ENCODE results near the gene CFAP100. TPM values are rescaled to one million over a fixed set of nuclear protein-coding genes. Genes with fewer than 3 reads are reported as not detected.

CFAP100 gene
- total and polyA plus RNA-seq, 12 donors, result not detected

- WGBS, 2 donors, result 83 to 89% methylated on average over 7 of the region's 7 CpGs
- Histone ChIP-seq H3K4me3 (no peak overlapping the region), H3K27ac (no peak overlapping the region), H3K36me3 (peaks cover 0 to 100% (median 62%) of the 10 kb centered on the region in 9 donors), H3K4me1 (peaks cover 0 to 34% (median 9%) of the 10 kb centered on the region in 9 donors), H3K27me3 (no peaks in the 10 kb centered on the region), H3K9me3 (no peaks in the 10 kb centered on the region)
- ATAC-seq (no peak), DNase-seq (no peak)
- intact Hi-C loops (cut with DNase I), result loop anchor here in 2 of 10 donors (10.0 kb wide), 2 partner anchors 66 to 206 kb away; partner anchors contain the start of gene CFAP100 (in 1 of the 2)
- TF ChIP-seq CTCF (IDR thresholded peaks at IDR 0.05), result no peak
Measured at GRCh38 chr3:126460381-126460780, 65.7 kb downstream of the CFAP100 start.

- no peak for TF ChIP-seq CTCF (IDR thresholded peaks at IDR 0.05)
- Histone ChIP-seq H3K27me3 (no peaks in the 10 kb centered on the region), H3K36me3 (peaks cover 0 to 100% (median 68%) of the 10 kb centered on the region in 9 donors), H3K9me3 (no peaks in the 10 kb centered on the region), H3K27ac (peak overlapping the region in 4 of 10 donors; percentile 11 to 53 (median 44)), H3K4me1 (peaks cover 0 to 32% (median 13%) of the 10 kb centered on the region in 9 donors), H3K4me3 (no peak overlapping the region)
- intact Hi-C loops (cut with DNase I), result loop anchor here in 2 of 10 donors (10.0 kb wide), 2 partner anchors 67 to 207 kb away; partner anchors contain the start of gene CFAP100 (in 1 of the 2)
- DNase-seq, result no peak
- WGBS, 2 donors, result 76 to 78% methylated on average over 17 of the region's 17 CpGs
- ATAC-seq, result peak in 6 of 8 donors; percentile 48 to 73 (median 59)
Measured at GRCh38 chr3:126461450-126462070, 66.9 kb downstream of the CFAP100 start.

- intact Hi-C loops (cut with DNase I), result loop anchor here in 2 of 10 donors (10.0 kb wide), 2 partner anchors 69 to 209 kb away; partner anchors contain the start of gene CFAP100 (in 1 of the 2)
- H3K9me3 ChIP-seq, result no peaks in the 10 kb centered on the region
- DNase-seq (no peak), ATAC-seq (no peak)
- peaks cover 0 to 48% (median 23%) of the 10 kb centered on the region in 9 donors for H3K4me1 ChIP-seq
- no peak overlapping the region for H3K4me3 ChIP-seq
- TF ChIP-seq CTCF (IDR thresholded peaks at IDR 0.05), result no peak
- no peaks in the 10 kb centered on the region for H3K27me3 ChIP-seq
- H3K36me3 ChIP-seq, result peaks cover 0 to 100% (median 67%) of the 10 kb centered on the region in 9 donors
- WGBS, 2 donors, result 95 to 98% methylated on average over 2 of the region's 2 CpGs
- H3K27ac ChIP-seq, result no peak overlapping the region
Measured at GRCh38 chr3:126463521-126463920, 68.8 kb downstream of the CFAP100 start.

GRCh38 chr3:126464093-126464492 lies 69.4 kb downstream of the CFAP100 start:
- no peak for ATAC-seq
- H3K9me3 ChIP-seq, result no peaks in the 10 kb centered on the region
- no peak overlapping the region for H3K27ac ChIP-seq
- H3K27me3 ChIP-seq, result no peaks in the 10 kb centered on the region
- WGBS, 2 donors, result 86 to 91% methylated on average over 4 of the region's 4 CpGs
- intact Hi-C loops (cut with DNase I), result loop anchor here in 2 of 10 donors (10.0 kb wide), 2 partner anchors 69 to 209 kb away; partner anchors contain the start of gene CFAP100 (in 1 of the 2)
- no peak for DNase-seq
- no peak for TF ChIP-seq CTCF (IDR thresholded peaks at IDR 0.05)
- H3K4me3 ChIP-seq, result no peak overlapping the region
- H3K36me3 ChIP-seq, result peaks cover 0 to 100% (median 64%) of the 10 kb centered on the region in 9 donors
- peaks cover 1 to 54% (median 29%) of the 10 kb centered on the region in 9 donors for H3K4me1 ChIP-seq
